WTC11 (cell line): Measurements from ENCODE around the gene AKR1A1. TPM values are rescaled to one million over a fixed set of nuclear protein-coding genes. Genes with fewer than 3 reads are reported as not detected.
A peak's percentile ranks its signal among the peaks of the same experiment; 100 is the strongest.

ENCODE experiments used
- ATAC-seq: fragments of 200-7000 bp; cut with Tn5 transposase; 2 replicates; pipeline ENCODE4 v1.10.0; 2021; ENCODE audit warnings: mild to moderate bottlenecking, moderate library complexity
- CTCF ChIA-PET: fragments of 300-600 bp; sonication (Branson Sonifier 250); formaldehyde crosslinking; loops from one replicate; lab custom pipeline; 2021; ENCODE audit warnings: antibody characterized with exemption; lab: Charles Lee
- POLR2A ChIA-PET: fragments of 350-600 bp; sonication (Branson Sonifier 250); formaldehyde crosslinking; loops from one replicate; lab custom pipeline; 2021; ENCODE audit warnings: antibody characterized with exemption; lab: Charles Lee
- DNase-seq: peaks from one replicate; pipeline ENCODE4 v3.0.0; 2021; ENCODE audit warnings: low spot score
- H3K27ac Mint-ChIP-seq: 2 replicates; pipeline ENCODE4 v1.8.0; 2021; ENCODE audit warnings: mixed read lengths
- H3K27me3 Mint-ChIP-seq: 2 replicates; pipeline ENCODE4 v1.8.0; 2021; ENCODE audit warnings: low read depth, mild to moderate bottlenecking, moderate library complexity, mixed read lengths
- H3K36me3 Mint-ChIP-seq: 2 replicates; pipeline ENCODE4 v1.8.0; 2021; ENCODE audit warnings: mixed read lengths
- H3K4me1 Mint-ChIP-seq: 2 replicates; pipeline ENCODE4 v1.8.0; 2022; ENCODE audit warnings: mixed read lengths
- H3K4me3 Mint-ChIP-seq: 2 replicates; pipeline ENCODE4 v1.8.0; 2021; ENCODE audit warnings: mild to moderate bottlenecking, moderate library complexity, mixed read lengths
- H3K9me3 Mint-ChIP-seq: 2 replicates; pipeline ENCODE4 v1.8.0; 2021; ENCODE audit warnings: mixed read lengths
- ARID4B ChIP-seq: sonication (generic); formaldehyde crosslinking; IDR thresholded peaks from 2 replicates; pipeline ENCODE4 v1.8.0; 2023; ENCODE audit warnings: missing genetic modification reagents, mild to moderate bottlenecking, borderline replicate concordance
- CBFB ChIP-seq: sonication (generic); formaldehyde crosslinking; IDR thresholded peaks from 2 replicates; pipeline ENCODE4 v1.8.1; 2022; ENCODE audit warnings: mild to moderate bottlenecking, low read depth, missing genetic modification reagents
- CREM ChIP-seq: sonication (generic); formaldehyde crosslinking; IDR thresholded peaks from 2 replicates; pipeline ENCODE4 v1.8.1; 2022; ENCODE audit warnings: mild to moderate bottlenecking, missing genetic modification reagents, moderate library complexity
- ETV6 ChIP-seq: sonication (generic); formaldehyde crosslinking; IDR thresholded peaks from 2 replicates; pipeline ENCODE4 v1.8.1; 2022; ENCODE audit warnings: mild to moderate bottlenecking, missing genetic modification reagents
- FOXK1 ChIP-seq: sonication (generic); formaldehyde crosslinking; IDR thresholded peaks from 2 replicates; pipeline ENCODE4 v1.8.0; 2022; ENCODE audit warnings: mild to moderate bottlenecking, moderate library complexity, missing genetic modification reagents
- KAT7 ChIP-seq: sonication (generic); formaldehyde crosslinking; IDR thresholded peaks from 2 replicates; pipeline ENCODE4 v1.8.1; 2023; ENCODE audit warnings: missing genetic modification reagents, mild to moderate bottlenecking, borderline replicate concordance
- MAX ChIP-seq: sonication (generic); formaldehyde crosslinking; IDR thresholded peaks from 2 replicates; pipeline ENCODE4 v1.8.0; 2022; ENCODE audit warnings: mild to moderate bottlenecking, missing genetic modification reagents
- MYBL2 ChIP-seq: sonication (generic); formaldehyde crosslinking; IDR thresholded peaks from 2 replicates; pipeline ENCODE4 v1.8.1; 2023; ENCODE audit warnings: mild to moderate bottlenecking, moderate library complexity, missing genetic modification reagents
- NFATC4 ChIP-seq: fragments of 250-450 bp; sonication (Bioruptor Pico); IDR thresholded peaks from 2 replicates; pipeline ENCODE4 v1.9.0; 2021; ENCODE audit warnings: mild to moderate bottlenecking
- NFE2L1 ChIP-seq: sonication (generic); formaldehyde crosslinking; IDR thresholded peaks from 2 replicates; pipeline ENCODE4 v1.8.1; 2023; ENCODE audit warnings: missing genetic modification reagents
- NFYB ChIP-seq: sonication (generic); formaldehyde crosslinking; conservative IDR thresholded peaks from 2 replicates; pipeline ENCODE4 v1.8.0; 2022; ENCODE audit warnings: low read depth, missing genetic modification reagents
- NR2C2 ChIP-seq: sonication (generic); formaldehyde crosslinking; IDR thresholded peaks from 2 replicates; pipeline ENCODE4 v1.8.0; 2022; ENCODE audit warnings: mild to moderate bottlenecking, missing genetic modification reagents
- TCF7 ChIP-seq: sonication (generic); formaldehyde crosslinking; IDR thresholded peaks from 2 replicates; pipeline ENCODE4 v1.8.0; 2022; ENCODE audit warnings: mild to moderate bottlenecking, low read depth, missing genetic modification reagents, moderate library complexity
- TEAD1 ChIP-seq: sonication (generic); formaldehyde crosslinking; IDR thresholded peaks from 2 replicates; pipeline ENCODE4 v1.8.0; 2022; ENCODE audit warnings: mild to moderate bottlenecking, missing genetic modification reagents
- ZNF121 ChIP-seq: sonication (generic); formaldehyde crosslinking; IDR thresholded peaks from 2 replicates; pipeline ENCODE4 v1.8.0; 2023; ENCODE audit warnings: missing genetic modification reagents
- ZNF138 ChIP-seq: sonication (generic); formaldehyde crosslinking; conservative IDR thresholded peaks from 2 replicates; pipeline ENCODE4 v1.8.1; 2022; ENCODE audit warnings: mild to moderate bottlenecking, moderate library complexity, missing genetic modification reagents
- ZNF671 ChIP-seq: fragments of 250-450 bp; sonication (Bioruptor Pico); IDR thresholded peaks from 2 replicates; pipeline ENCODE4 v1.8.0; 2021; ENCODE audit warnings: mild to moderate bottlenecking
- ZSCAN18 ChIP-seq: fragments of 250-450 bp; sonication (Bioruptor Pico); IDR thresholded peaks from 2 replicates; pipeline ENCODE4 v2.1.2; 2022; ENCODE audit warnings: mild to moderate bottlenecking, moderate library complexity
- total RNA-seq: library from RNA; stranded (reverse); gene quantifications from 3 replicates; pipeline ENCODE4 v1.2.3, GENCODE V29; 2021
- TF ChIP-seq, protein P1 (sequence below): sonication (generic); formaldehyde crosslinking; IDR thresholded peaks from 2 replicates; pipeline ENCODE4 v1.8.1; 2022; ENCODE audit warnings: missing genetic modification reagents, borderline replicate concordance
- TF ChIP-seq, protein P2 (sequence below): sonication (generic); formaldehyde crosslinking; IDR thresholded peaks from 2 replicates; pipeline ENCODE4 v1.8.1; 2022; ENCODE audit warnings: mild to moderate bottlenecking, moderate library complexity, missing genetic modification reagents
- TF ChIP-seq, protein P3 (sequence below): sonication (generic); formaldehyde crosslinking; conservative IDR thresholded peaks from 2 replicates; pipeline ENCODE4 v1.8.1; 2022; ENCODE audit warnings: mild to moderate bottlenecking, missing genetic modification reagents

AKR1A1 gene
- total RNA-seq, 1 experiment from 2014 or later: 338 TPM

DNA sequence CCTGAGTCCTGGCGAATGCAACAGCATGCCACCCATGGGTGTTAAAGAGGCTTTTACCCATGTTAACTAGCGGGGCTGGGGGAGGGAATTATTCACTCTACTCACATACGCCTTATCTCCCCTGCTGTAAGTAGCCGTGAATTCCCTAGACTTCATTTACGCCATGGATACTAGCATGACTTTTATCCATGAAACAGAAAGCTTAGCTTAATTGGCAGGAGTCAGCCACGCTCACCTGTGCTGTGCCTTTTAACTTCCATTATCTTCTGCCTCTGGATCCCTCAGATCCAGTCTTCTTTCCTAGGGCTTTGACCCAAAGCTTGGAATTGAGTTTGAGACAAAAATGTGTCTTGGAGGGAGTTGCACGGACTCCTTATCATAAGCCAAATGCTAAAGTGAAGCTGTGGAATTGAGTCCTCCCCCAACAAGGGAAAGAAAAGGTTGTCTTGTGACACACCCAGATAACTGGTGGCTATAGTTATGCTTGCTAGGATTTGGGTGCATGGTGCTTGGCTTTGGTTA, 23.5 kb downstream of the AKR1A1 start:
- Mint-ChIP-seq H3K4me3 (no peak overlapping the region), H3K9me3 (peaks cover 10% of the 10 kb centered on the region), H3K27ac (no peak overlapping the region), H3K27me3 (no peaks in the 10 kb centered on the region), H3K36me3 (peaks cover 20% of the 10 kb centered on the region), H3K4me1 (peaks cover 48% of the 10 kb centered on the region)
- DNase-seq (no peak), ATAC-seq (no peak)
- CTCF ChIA-PET: no interaction called here
- POLR2A ChIA-PET: interaction anchor here (1.3 kb wide), 1 partner anchor 52 kb away, joined by 3 read pairs; the partner anchor contains the start of gene PRDX1
- no peak for TF ChIP-seq NR2C2 (CRISPR knock-in tag)
- 0 out of 2 replicates have a peak, but pooled peaks have one; percentile 24 for TF ChIP-seq KAT7

DNA sequence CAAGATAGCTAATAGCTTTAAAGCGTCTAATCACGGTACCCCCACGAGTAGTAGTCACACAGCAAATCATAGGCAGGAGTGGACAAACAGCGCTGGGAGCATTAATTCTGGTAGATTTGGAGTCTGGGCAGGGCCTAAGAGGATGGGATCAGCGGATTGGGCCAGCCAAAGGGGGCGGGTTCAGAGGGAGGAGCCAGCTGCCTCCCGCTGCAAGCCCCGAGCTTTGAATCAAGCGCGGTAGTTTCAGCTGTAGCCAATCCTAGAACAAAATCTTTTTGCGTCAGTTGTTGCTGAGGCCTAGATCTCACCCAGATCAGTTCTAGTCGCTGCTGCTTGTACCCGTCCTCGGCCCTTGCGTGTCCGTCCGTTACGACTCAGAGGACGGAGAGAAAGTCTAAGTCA, 32.6 kb downstream of the AKR1A1 start:
- DNase-seq (peak; percentile 95), ATAC-seq (peak; percentile 88)
- H3K4me3 Mint-ChIP-seq: peak overlapping the region; percentile 95
- H3K9me3 Mint-ChIP-seq: peaks cover 4% of the 10 kb centered on the region
- peak; percentile 39; the same call in 1 of the 2 replicates for TF ChIP-seq NFYB (CRISPR knock-in tag)
- 0 out of 2 replicates have a peak, but pooled peaks have one; percentile 16 for TF ChIP-seq CREM (CRISPR knock-in tag)
- TF ChIP-seq MYBL2 (CRISPR knock-in tag): no peak
- TF ChIP-seq, all 79 proteins: peak for 2
- H3K4me1 Mint-ChIP-seq: peaks cover 23% of the 10 kb centered on the region
- peak overlapping the region; percentile 99 for H3K27ac Mint-ChIP-seq
- ChIA-PET POLR2A (interaction anchor here (0.9 to 2.4 kb wide), 6 partner anchors 32 to 243 kb away, joined by 4 to 10 read pairs (median 6); partner anchors contain the start of genes AKR1A1, CCDC163, GPBP1L1 and MMACHC), CTCF (interaction anchor here (0.6 to 1.0 kb wide), 3 partner anchors 13 to 280 kb away, joined by 3 to 5 read pairs (median 5); no protein-coding TSS in a partner anchor)
- H3K36me3 Mint-ChIP-seq: peaks cover 27% of the 10 kb centered on the region
- peaks cover 2% of the 10 kb centered on the region; the same call in 1 of the 2 replicates for H3K27me3 Mint-ChIP-seq

GRCh38 chr1:45583666-45584350, 33.2 kb downstream of the AKR1A1 start, which contains the start of gene NASP:
Gene NASP, plus strand, starts transcription at chr1:45584041. Its CDS starts 106 bp downstream, at chr1:45584147.
- H3K27me3 Mint-ChIP-seq: peaks cover 2% of the 10 kb centered on the region; the same call in 1 of the 2 replicates
- TF ChIP-seq ZSCAN18 (CRISPR knock-in tag): no peak
- TF ChIP-seq NFE2L1 (CRISPR knock-in tag): peak; percentile 75
- TF ChIP-seq NFATC4 (CRISPR knock-in tag): no peak
- TF ChIP-seq ZNF138 (CRISPR knock-in tag): no peak
- TF ChIP-seq CREM (CRISPR knock-in tag): peak; percentile 53; the same call in 1 of the 2 replicates
- TF ChIP-seq MAX: peak; percentile 15; the same call in 1 of the 2 replicates
- peak; percentile 24; the same call in 1 of the 2 replicates for TF ChIP-seq FOXK1 (CRISPR knock-in tag)
- no peak for TF ChIP-seq TCF7 (CRISPR knock-in tag)
- peak; percentile 34; the same call in 1 of the 2 replicates for TF ChIP-seq TEAD1 (CRISPR knock-in tag)
- 0 out of 2 replicates have a peak, but pooled peaks have one; percentile 1 for TF ChIP-seq ZNF671 (CRISPR knock-in tag)
- TF ChIP-seq, protein P1, sequence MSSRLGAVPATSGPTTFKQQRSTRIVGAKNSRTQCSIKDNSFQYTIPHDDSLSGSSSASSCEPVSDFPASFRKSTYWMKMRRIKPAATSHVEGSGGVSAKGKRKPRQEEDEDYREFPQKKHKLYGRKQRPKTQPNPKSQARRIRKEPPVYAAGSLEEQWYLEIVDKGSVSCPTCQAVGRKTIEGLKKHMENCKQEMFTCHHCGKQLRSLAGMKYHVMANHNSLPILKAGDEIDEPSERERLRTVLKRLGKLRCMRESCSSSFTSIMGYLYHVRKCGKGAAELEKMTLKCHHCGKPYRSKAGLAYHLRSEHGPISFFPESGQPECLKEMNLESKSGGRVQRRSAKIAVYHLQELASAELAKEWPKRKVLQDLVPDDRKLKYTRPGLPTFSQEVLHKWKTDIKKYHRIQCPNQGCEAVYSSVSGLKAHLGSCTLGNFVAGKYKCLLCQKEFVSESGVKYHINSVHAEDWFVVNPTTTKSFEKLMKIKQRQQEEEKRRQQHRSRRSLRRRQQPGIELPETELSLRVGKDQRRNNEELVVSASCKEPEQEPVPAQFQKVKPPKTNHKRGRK (CRISPR knock-in tag): no peak
- TF ChIP-seq, protein P2, sequence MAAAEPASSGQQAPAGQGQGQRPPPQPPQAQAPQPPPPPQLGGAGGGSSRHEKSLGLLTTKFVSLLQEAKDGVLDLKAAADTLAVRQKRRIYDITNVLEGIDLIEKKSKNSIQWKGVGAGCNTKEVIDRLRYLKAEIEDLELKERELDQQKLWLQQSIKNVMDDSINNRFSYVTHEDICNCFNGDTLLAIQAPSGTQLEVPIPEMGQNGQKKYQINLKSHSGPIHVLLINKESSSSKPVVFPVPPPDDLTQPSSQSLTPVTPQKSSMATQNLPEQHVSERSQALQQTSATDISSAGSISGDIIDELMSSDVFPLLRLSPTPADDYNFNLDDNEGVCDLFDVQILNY: peak; percentile 61; the same call in 1 of the 2 replicates
- no peak for TF ChIP-seq NFYB (CRISPR knock-in tag)
- peak; percentile 90; the same call in 1 of the 2 replicates for TF ChIP-seq ARID4B
- TF ChIP-seq ZNF121: no peak
- no peak for TF ChIP-seq CBFB (CRISPR knock-in tag)
- peak; percentile 65; the same call in 1 of the 2 replicates for TF ChIP-seq ETV6
- TF ChIP-seq, protein P3, sequence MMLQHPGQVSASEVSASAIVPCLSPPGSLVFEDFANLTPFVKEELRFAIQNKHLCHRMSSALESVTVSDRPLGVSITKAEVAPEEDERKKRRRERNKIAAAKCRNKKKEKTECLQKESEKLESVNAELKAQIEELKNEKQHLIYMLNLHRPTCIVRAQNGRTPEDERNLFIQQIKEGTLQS (CRISPR knock-in tag): no peak

More at GRCh38 chr1:45583666-45584350, 33.2 kb downstream of the AKR1A1 start, which contains the start of gene NASP:
- ATAC-seq: peak; percentile 70
- CTCF ChIA-PET: interaction anchor here (0.6 to 1.0 kb wide), 5 partner anchors 13 to 280 kb away, joined by 3 to 6 read pairs (median 5); partner anchors contain the start of gene AKR1A1
- H3K4me1 Mint-ChIP-seq: peaks cover 23% of the 10 kb centered on the region
- H3K27ac Mint-ChIP-seq: peak within 1 kb of the TSS; percentile 99
- peak; percentile 92 for DNase-seq
- H3K9me3 Mint-ChIP-seq: no peaks in the 10 kb centered on the region
- peak within 1 kb of the TSS; percentile 95 for H3K4me3 Mint-ChIP-seq
- peaks cover 27% of the 10 kb centered on the region for H3K36me3 Mint-ChIP-seq
- POLR2A ChIA-PET: interaction anchor here (0.6 to 2.4 kb wide), 12 partner anchors 33 to 256 kb away, joined by 3 to 10 read pairs (median 5); partner anchors contain the start of genes AKR1A1, CCDC163, GPBP1L1 and MMACHC
